Measurements from ENCODE around the gene STAM. TPM values are rescaled to one million over a fixed set of nuclear protein-coding genes. Genes with fewer than 3 reads are reported as not detected.
"Not testable (repeated sequence)": the region's sequence is repeated elsewhere in the genome, so short reads cannot be mapped to it uniquely, and the experiment has no call there.

Gene STAM
- total RNA-seq (2014; rRNA removed; shearing (Covaris generic); ENCODE audit: low replicate concordance): 9.3 and 13.6 TPM in 2 replicates

GRCh38 chr10:17643755-17644484, at the start of gene STAM:
STAM (plus strand) TSS chr10:17644151; CDS start chr10:17644340, 189 bp downstream.
- H3K4me3 ChIP-seq: peak within 1 kb of the TSS; percentile 83
- H3K36me3 ChIP-seq: peaks cover 18% of the 10 kb centered on the region; the same call in 1 of the 2 replicates
- no peaks in the 10 kb centered on the region for H3K9me3 ChIP-seq
- no peaks in the 10 kb centered on the region for H3K27me3 ChIP-seq
- peak; percentile 92 for DNase-seq

GRCh38 chr10:17597386-17597785, 46.6 kb upstream of the STAM start:
- H3K36me3 ChIP-seq: peaks cover 12% of the 10 kb centered on the region; the same call in 1 of the 2 replicates
- no peak overlapping the region for H3K4me3 ChIP-seq
- H3K9me3 ChIP-seq: no peaks in the 10 kb centered on the region
- H3K27me3 ChIP-seq: no peaks in the 10 kb centered on the region
- no peak for DNase-seq

- Histone ChIP-seq H3K4me3 (no peak overlapping the region), H3K27me3 (no peaks in the 10 kb centered on the region), H3K36me3 (peaks cover 21% of the 10 kb centered on the region), H3K9me3 (no peaks in the 10 kb centered on the region)
- DNase-seq: peak; percentile 12
Measured at GRCh38 chr10:17599089-17599488, 44.9 kb upstream of the STAM start.

- no peak overlapping the region for H3K4me3 ChIP-seq
Measured at GRCh38 chr10:17605936-17606335, 38.0 kb upstream of the STAM start.

GRCh38 chr10:17606547-17607040, 37.4 kb upstream of the STAM start:
- no peaks in the 10 kb centered on the region for H3K27me3 ChIP-seq
- H3K9me3 ChIP-seq: no peaks in the 10 kb centered on the region
- peaks cover 9% of the 10 kb centered on the region for H3K36me3 ChIP-seq
- H3K4me3 ChIP-seq: no peak overlapping the region
- no peak for DNase-seq

More at GRCh38 chr10:17605936-17606335, 38.0 kb upstream of the STAM start:
- Histone ChIP-seq H3K9me3 (no peaks in the 10 kb centered on the region), H3K27me3 (no peaks in the 10 kb centered on the region), H3K36me3 (peaks cover 12% of the 10 kb centered on the region)
- DNase-seq: no peak

GRCh38 chr10:17607060-17607459, 36.9 kb upstream of the STAM start:
- no peak for DNase-seq
- Histone ChIP-seq H3K4me3 (no peak overlapping the region), H3K36me3 (peaks cover 10% of the 10 kb centered on the region), H3K9me3 (no peaks in the 10 kb centered on the region), H3K27me3 (no peaks in the 10 kb centered on the region)

GRCh38 chr10:17607603-17608332, 36.2 kb upstream of the STAM start:
- H3K36me3 ChIP-seq: peaks cover 13% of the 10 kb centered on the region
- no peak overlapping the region for H3K4me3 ChIP-seq
- no peaks in the 10 kb centered on the region for H3K27me3 ChIP-seq
- DNase-seq: no peak
- H3K9me3 ChIP-seq: no peaks in the 10 kb centered on the region

GRCh38 chr10:17609523-17610079, 34.4 kb upstream of the STAM start:
- Histone ChIP-seq H3K36me3 (peaks cover 4% of the 10 kb centered on the region), H3K9me3 (no peaks in the 10 kb centered on the region), H3K27me3 (no peaks in the 10 kb centered on the region), H3K4me3 (no peak overlapping the region)
- DNase-seq: no peak

- Histone ChIP-seq H3K4me3 (peak overlapping the region; percentile 84), H3K27me3 (no peaks in the 10 kb centered on the region), H3K36me3 (peaks cover 10% of the 10 kb centered on the region), H3K9me3 (no peaks in the 10 kb centered on the region)
- DNase-seq: peak; percentile 84
Measured at GRCh38 chr10:17616403-17617030, 27.4 kb upstream of the STAM start.

GRCh38 chr10:17617031-17617911, 26.7 kb upstream of the STAM start, which contains the start of gene HACD1:
HACD1 (minus strand) TSS chr10:17617374; CDS start chr10:17617339, 35 bp downstream.
- no peaks in the 10 kb centered on the region for H3K9me3 ChIP-seq
- no peaks in the 10 kb centered on the region for H3K27me3 ChIP-seq
- DNase-seq: peak; percentile 87
- peaks cover 8% of the 10 kb centered on the region for H3K36me3 ChIP-seq
- H3K4me3 ChIP-seq: peak within 1 kb of the TSS; percentile 84

GRCh38 chr10:17622061-17622460, 21.9 kb upstream of the STAM start:
- no peak overlapping the region for H3K4me3 ChIP-seq
- no peaks in the 10 kb centered on the region for H3K9me3 ChIP-seq
- no peaks in the 10 kb centered on the region for H3K36me3 ChIP-seq
- peak; percentile 40 for DNase-seq
- H3K27me3 ChIP-seq: peaks cover 2% of the 10 kb centered on the region; the same call in 1 of the 2 replicates

GRCh38 chr10:17624996-17625395, 19.0 kb upstream of the STAM start:
- Histone ChIP-seq H3K36me3 (no peaks in the 10 kb centered on the region), H3K27me3 (peaks cover 2% of the 10 kb centered on the region; the same call in 1 of the 2 replicates), H3K4me3 (no peak overlapping the region), H3K9me3 (no peaks in the 10 kb centered on the region)
- no peak for DNase-seq

- Histone ChIP-seq H3K27me3 (peaks cover 2% of the 10 kb centered on the region; the same call in 1 of the 2 replicates), H3K9me3 (no peaks in the 10 kb centered on the region), H3K36me3 (no peaks in the 10 kb centered on the region), H3K4me3 (no peak overlapping the region)
- DNase-seq: no peak
Measured at GRCh38 chr10:17626656-17627055, 17.3 kb upstream of the STAM start.

GRCh38 chr10:17632590-17632989, 11.4 kb upstream of the STAM start:
- not testable (repeated sequence) for DNase-seq, H3K36me3 ChIP-seq, H3K4me3 ChIP-seq, H3K9me3 ChIP-seq, H3K27me3 ChIP-seq

- no peaks in the 10 kb centered on the region for H3K36me3 ChIP-seq
- no peaks in the 10 kb centered on the region; the same call in 1 of the 2 replicates for H3K9me3 ChIP-seq
- DNase-seq: no peak
- H3K4me3 ChIP-seq: no peak overlapping the region
- H3K27me3 ChIP-seq: no peaks in the 10 kb centered on the region; the same call in 1 of the 2 replicates
Measured at GRCh38 chr10:17633353-17633752, 10.6 kb upstream of the STAM start.

- Histone ChIP-seq H3K4me3 (no peak overlapping the region), H3K9me3 (no peaks in the 10 kb centered on the region; the same call in 1 of the 2 replicates), H3K27me3 (no peaks in the 10 kb centered on the region; the same call in 1 of the 2 replicates)
Measured at GRCh38 chr10:17637869-17638268, 6.1 kb upstream of the STAM start.

More at GRCh38 chr10:17637869-17638268, 6.1 kb upstream of the STAM start:
- no peaks in the 10 kb centered on the region for H3K36me3 ChIP-seq
- DNase-seq: no peak
